NCI-H460 (cell line): ENCODE measurements around the gene CFAP58. TPM values are rescaled to one million over a fixed set of nuclear protein-coding genes. Genes with fewer than 3 reads are reported as not detected.
"Not testable (repeated sequence)": the region's sequence is repeated elsewhere in the genome, so short reads cannot be mapped to it uniquely, and the experiment has no call there.

Experiments
- DNase-seq: peaks from one replicate; pipeline ENCODE4 v3.0.0-alpha.2; 2016; ENCODE audit warnings: low read depth; ENCODE audit errors: extremely low read depth
- total RNA-seq: library from RNA; depleted of rRNA; stranded (reverse); fragments of >200 nt; shearing (Covaris generic); gene quantifications from 2 replicates; pipeline ENCODE4 v1.2.3, GENCODE V29; 2014

Gene CFAP58
- total RNA-seq, 1 experiment from 2014 or later: 1.4 TPM

GRCh38 chr10:104427989-104428388 is 74.4 kb downstream of the CFAP58 start:
- no peak for DNase-seq

GRCh38 chr10:104429846-104430245 is 76.2 kb downstream of the CFAP58 start:
- no peak for DNase-seq

GRCh38 chr10:104430360-104430759 is 76.7 kb downstream of the CFAP58 start:
- no peak for DNase-seq

GRCh38 chr10:104433669-104434068 is 80.0 kb downstream of the CFAP58 start:
- DNase-seq: no peak

- DNase-seq: no peak
Measured at GRCh38 chr10:104434601-104435000, 81.0 kb downstream of the CFAP58 start.

GRCh38 chr10:104435822-104436221 is 82.2 kb downstream of the CFAP58 start:
- DNase-seq: no peak

GRCh38 chr10:104437226-104437625 is 83.6 kb downstream of the CFAP58 start:
- DNase-seq: no peak

GRCh38 chr10:104440221-104440620 is 86.6 kb downstream of the CFAP58 start:
- DNase-seq: no peak

GRCh38 chr10:104441329-104442000 is 87.8 kb downstream of the CFAP58 start:
- peak; percentile 33 for DNase-seq

GRCh38 chr10:104445359-104445758 is 91.7 kb downstream of the CFAP58 start:
- DNase-seq: no peak

GRCh38 chr10:104446151-104446550 is 92.5 kb downstream of the CFAP58 start:
- DNase-seq: no peak

GRCh38 chr10:104447331-104447730 is 93.7 kb downstream of the CFAP58 start:
- no peak for DNase-seq

GRCh38 chr10:104447906-104448305 is 94.3 kb downstream of the CFAP58 start:
- DNase-seq: no peak

- DNase-seq: no peak
Measured at GRCh38 chr10:104449391-104449790, 95.8 kb downstream of the CFAP58 start.

- DNase-seq: no peak
Measured at GRCh38 chr10:104450490-104450889, 96.9 kb downstream of the CFAP58 start.

GRCh38 chr10:104450954-104451353 is 97.3 kb downstream of the CFAP58 start:
- no peak for DNase-seq

- DNase-seq: no peak
Measured at GRCh38 chr10:104452977-104453376, 99.3 kb downstream of the CFAP58 start.

GRCh38 chr10:104456802-104457542 is 103.3 kb downstream of the CFAP58 start:
- DNase-seq: no peak

- DNase-seq: no peak
Measured at GRCh38 chr10:104457543-104457828, 103.9 kb downstream of the CFAP58 start.

- not testable (repeated sequence) for DNase-seq
Measured at GRCh38 chr10:104465575-104465974, 111.9 kb downstream of the CFAP58 start.

- not testable (repeated sequence) for DNase-seq
Measured at GRCh38 chr10:104468818-104469217, 115.2 kb downstream of the CFAP58 start.

GRCh38 chr10:104472505-104472904 is 118.9 kb downstream of the CFAP58 start:
- DNase-seq: peak; percentile 22
